AG08395 (cell line): Measurements from ENCODE around the gene COTL1.
"Not testable (repeated sequence)": the region's sequence is repeated elsewhere in the genome, so short reads cannot be mapped to it uniquely, and the experiment has no call there.

Experiments
- DNase-seq: peaks from one replicate; pipeline ENCODE4 v3.0.0; 2012; ENCODE audit warnings: mixed read lengths, low spot score

COTL1 gene

GRCh38 chr16:84569382-84569987, 48.4 kb downstream of the COTL1 start:
- DNase-seq = no peak

GRCh38 chr16:84568066-84568465, 49.8 kb downstream of the COTL1 start:
- no peak for DNase-seq

- DNase-seq = no peak
Measured at GRCh38 chr16:84567286-84567962, 50.5 kb downstream of the COTL1 start.

GRCh38 chr16:84566545-84567257, 51.2 kb downstream of the COTL1 start:
- no peak for DNase-seq

- DNase-seq = no peak
Measured at GRCh38 chr16:84565669-84566495, 52.0 kb downstream of the COTL1 start.

GRCh38 chr16:84563786-84564420, 54.0 kb downstream of the COTL1 start:
- DNase-seq = no peak

- DNase-seq = no peak
Measured at GRCh38 chr16:84563064-84563715, 54.7 kb downstream of the COTL1 start.

- no peak for DNase-seq
Measured at GRCh38 chr16:84562174-84562815, 55.6 kb downstream of the COTL1 start.

- DNase-seq = no peak
Measured at GRCh38 chr16:84561291-84561690, 56.6 kb downstream of the COTL1 start.

- DNase-seq = no peak
Measured at GRCh38 chr16:84560269-84560668, 57.6 kb downstream of the COTL1 start.

- DNase-seq = no peak
Measured at GRCh38 chr16:84559311-84559932, 58.5 kb downstream of the COTL1 start.

- not testable (repeated sequence) for DNase-seq
Measured at GRCh38 chr16:84558850-84559249, 59.0 kb downstream of the COTL1 start.

GRCh38 chr16:84557504-84557903, 60.4 kb downstream of the COTL1 start:
- no peak for DNase-seq

GRCh38 chr16:84557059-84557458, 60.8 kb downstream of the COTL1 start:
- DNase-seq = no peak

GRCh38 chr16:84555418-84556196, 62.3 kb downstream of the COTL1 start:
- DNase-seq = no peak

GRCh38 chr16:84554627-84555328, 63.1 kb downstream of the COTL1 start:
- DNase-seq = no peak

GRCh38 chr16:84553873-84554399, 63.9 kb downstream of the COTL1 start:
- DNase-seq = no peak

- no peak for DNase-seq
Measured at GRCh38 chr16:84552135-84552534, 65.7 kb downstream of the COTL1 start.

GRCh38 chr16:84550096-84550495, 67.8 kb downstream of the COTL1 start:
- no peak for DNase-seq
